GM12873 (cell line): Measurements from ENCODE around the gene KIF19.

Experiments used
- TF ChIP-seq, protein P1 (sequence below): IDR thresholded peaks from 2 replicates; pipeline ENCODE4 v1.5.1; 2012; ENCODE audit warnings: low read depth, mild to moderate bottlenecking, moderate library complexity, low read length, control low read depth; ENCODE audit not compliant: insufficient read depth; ENCODE audit errors: missing control alignments

The KIF19 gene

DNA sequence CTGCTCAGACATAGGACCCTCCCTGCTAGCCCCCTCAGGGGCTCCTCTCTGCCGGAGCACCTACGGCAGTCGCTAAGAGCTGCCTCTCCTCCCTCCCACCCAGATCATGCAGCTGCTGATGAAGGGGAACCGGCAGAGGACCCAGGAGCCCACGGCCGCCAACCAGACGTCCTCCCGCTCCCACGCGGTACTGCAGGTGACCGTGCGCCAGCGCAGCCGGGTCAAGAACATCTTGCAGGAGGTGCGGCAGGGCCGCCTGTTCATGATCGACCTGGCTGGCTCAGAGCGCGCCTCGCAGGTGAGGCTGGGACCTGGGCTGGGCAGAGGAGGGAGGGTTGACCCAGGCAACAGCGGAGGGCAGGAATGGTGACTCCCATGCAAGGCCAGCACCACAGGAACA, 18.6 kb downstream of the KIF19 start:
- TF ChIP-seq, protein P1, sequence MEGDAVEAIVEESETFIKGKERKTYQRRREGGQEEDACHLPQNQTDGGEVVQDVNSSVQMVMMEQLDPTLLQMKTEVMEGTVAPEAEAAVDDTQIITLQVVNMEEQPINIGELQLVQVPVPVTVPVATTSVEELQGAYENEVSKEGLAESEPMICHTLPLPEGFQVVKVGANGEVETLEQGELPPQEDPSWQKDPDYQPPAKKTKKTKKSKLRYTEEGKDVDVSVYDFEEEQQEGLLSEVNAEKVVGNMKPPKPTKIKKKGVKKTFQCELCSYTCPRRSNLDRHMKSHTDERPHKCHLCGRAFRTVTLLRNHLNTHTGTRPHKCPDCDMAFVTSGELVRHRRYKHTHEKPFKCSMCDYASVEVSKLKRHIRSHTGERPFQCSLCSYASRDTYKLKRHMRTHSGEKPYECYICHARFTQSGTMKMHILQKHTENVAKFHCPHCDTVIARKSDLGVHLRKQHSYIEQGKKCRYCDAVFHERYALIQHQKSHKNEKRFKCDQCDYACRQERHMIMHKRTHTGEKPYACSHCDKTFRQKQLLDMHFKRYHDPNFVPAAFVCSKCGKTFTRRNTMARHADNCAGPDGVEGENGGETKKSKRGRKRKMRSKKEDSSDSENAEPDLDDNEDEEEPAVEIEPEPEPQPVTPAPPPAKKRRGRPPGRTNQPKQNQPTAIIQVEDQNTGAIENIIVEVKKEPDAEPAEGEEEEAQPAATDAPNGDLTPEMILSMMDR: no peak

DNA sequence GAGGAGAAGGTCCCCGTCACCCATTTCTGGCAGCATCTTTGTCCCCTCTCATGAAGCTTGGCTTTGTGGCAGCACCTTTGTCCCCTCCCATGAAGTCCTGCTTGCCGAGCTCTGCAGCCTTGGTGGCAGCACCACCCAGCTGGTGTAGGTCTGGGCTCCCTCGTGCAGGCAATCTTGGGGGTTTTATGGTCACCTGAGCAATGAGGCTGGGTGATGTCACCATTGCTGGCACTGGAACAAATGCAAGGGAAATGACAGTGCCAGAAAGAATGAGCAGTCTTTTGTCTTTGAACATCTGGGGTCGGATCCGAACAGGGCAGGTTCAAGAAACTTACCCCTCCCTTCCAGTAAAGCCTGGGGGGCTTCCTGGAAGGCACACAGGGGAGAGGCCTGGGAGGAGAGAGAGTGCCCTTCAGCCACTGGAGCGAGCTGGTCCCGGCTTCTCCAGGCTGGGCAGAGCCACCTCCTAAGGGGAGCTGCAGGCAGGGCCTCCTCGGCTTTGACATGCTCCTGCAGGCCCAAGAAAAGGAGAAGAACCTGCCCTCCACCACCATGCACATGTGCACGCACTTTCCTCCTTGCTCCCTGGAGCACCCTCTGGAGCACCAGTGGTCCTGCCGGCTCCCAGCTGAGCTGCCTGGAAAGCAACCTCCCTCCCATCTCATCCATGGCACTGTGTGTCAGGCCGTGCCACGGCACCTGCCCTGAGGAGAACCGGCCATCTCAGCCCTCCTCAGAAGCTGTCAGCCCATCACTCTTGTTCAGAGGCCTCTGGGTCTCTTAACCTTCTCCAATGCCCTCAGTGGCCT, 19.6 kb downstream of the KIF19 start:
- TF ChIP-seq, protein P1: no peak

DNA sequence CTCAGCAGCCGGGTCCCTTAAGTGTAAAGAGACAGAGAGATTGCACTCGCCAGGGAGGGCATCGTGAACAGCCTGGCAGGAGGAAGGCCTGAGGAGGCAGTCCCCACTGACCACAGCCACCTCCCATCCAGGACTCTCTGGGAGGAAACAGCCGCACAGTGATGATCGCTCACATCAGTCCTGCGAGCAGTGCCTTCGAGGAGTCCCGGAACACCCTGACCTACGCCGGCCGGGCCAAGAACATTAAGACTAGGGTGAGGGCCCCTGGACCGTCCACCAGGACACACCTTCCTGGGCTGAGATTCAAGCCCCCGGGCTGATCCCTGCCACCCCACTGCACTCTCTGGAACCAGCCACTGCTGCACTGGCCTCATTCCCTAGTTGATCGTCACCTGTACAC, 21.6 kb downstream of the KIF19 start:
- TF ChIP-seq, protein P1: no peak

DNA sequence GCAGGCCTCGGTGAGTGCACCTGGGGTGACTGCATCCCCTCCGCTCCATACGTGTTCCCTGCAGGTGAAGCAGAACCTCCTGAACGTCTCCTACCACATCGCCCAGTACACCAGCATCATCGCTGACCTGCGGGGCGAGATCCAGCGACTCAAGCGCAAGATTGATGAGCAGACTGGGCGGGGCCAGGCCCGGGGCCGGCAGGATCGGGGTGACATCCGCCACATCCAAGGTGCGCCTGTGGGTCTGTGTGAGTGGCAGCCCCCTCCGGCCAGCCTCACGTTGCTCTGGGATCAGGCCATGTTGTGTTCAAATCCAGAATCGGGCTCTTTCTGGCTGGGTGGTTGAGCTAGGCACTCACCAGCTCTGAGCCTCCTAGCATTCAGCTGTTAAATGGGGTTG, 23.1 kb downstream of the KIF19 start:
- TF ChIP-seq, protein P1: no peak

DNA sequence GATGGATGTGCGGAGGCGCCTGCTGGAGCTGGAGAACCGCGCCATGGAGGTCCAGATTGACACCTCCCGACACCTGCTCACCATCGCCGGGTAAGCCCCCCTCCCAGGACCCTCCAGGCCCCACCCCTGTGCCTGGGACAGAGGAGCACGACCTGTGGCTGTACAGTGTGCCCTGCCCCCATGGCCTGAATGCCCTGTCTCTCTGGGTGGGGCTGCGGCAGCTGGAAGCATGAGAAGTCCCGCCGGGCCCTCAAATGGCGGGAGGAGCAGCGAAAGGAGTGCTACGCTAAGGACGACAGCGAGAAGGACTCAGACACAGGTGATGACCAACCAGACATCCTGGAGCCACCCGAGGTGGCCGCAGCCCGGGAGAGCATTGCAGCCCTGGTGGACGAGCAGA, 24.5 kb downstream of the KIF19 start:
- TF ChIP-seq, protein P1: no peak

DNA sequence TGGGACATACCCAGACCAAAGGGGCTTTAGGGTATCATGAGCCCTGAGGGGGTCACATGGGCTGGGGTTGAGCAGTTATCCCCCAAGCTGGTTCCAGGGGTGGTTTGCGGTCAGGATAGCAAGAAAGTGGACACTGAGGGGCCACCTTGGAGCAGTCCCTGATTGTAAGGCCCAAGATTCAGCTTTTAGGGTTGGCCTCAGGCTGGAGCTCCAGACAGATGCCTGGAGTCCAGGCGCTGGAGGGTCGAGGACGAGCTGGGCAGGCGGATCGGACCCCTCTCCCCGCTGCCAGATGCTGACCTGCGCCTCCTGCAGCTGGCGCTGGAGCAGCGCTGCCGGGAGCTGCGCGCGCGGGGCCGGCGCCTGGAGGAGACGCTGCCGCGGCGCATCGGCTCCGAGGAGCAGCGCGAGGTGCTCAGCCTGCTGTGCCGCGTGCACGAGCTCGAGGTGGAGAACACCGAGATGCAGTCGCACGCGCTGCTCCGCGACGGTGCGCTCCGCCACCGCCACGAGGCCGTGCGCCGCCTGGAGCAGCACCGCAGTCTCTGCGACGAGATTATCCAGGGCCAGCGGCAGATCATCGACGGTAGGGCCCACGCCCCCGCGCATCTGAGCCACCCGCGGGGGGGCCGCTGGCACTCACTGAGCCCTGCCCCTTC, 25.7 kb downstream of the KIF19 start:
- TF ChIP-seq, protein P1: no peak

DNA sequence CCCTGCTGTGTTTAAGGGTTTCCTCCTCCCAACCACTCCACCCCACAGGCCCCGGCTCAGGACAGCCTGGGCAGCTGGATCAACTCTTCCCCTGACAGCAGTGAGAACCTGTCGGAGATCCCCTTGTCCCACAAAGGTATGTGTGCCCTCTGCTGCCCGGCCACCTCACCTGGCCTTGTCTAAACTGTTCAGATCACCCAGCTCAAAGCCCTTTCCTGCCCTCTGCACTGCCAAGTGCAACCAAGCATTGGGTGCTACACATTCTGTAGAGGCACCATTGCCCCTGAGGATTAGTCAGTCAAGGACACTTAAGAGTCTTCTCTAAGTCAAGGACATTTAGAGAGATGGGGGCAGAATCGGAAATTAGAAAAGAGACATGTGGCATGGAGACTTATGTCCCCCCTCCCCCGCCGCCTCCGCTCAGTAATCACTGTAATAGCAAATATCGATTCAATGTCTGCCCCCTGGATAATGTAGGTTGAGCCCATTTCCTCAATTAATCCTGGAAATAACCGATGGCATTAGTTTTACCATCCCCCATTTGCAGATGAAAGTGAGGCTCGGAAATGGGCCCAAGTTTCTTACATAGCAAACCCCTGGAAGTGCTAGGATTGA, 27.5 kb downstream of the KIF19 start:
- TF ChIP-seq, protein P1: no peak
